OCI-LY3 (cell line): Measurements from ENCODE around the gene TRABD.

ENCODE experiments used
- H2AFZ ChIP-seq: fragments of 200-600, 300-600 bp; shearing (Covaris generic); 2 replicates; pipeline ENCODE4 v1.6.0; 2014; ENCODE audit warnings: antibody characterized with exemption, low read depth, low read length
- H3K27ac ChIP-seq: fragments of 200-600, 300-600 bp; sonication (generic); 2 replicates; pipeline ENCODE4 v1.5.1; 2014; ENCODE audit warnings: mild to moderate bottlenecking, low read length, moderate library complexity, mixed read lengths
- H3K27me3 ChIP-seq: fragments of 200-600, 300-600 bp; sonication (generic); 2 replicates; pipeline ENCODE4 v1.6.1; 2014; ENCODE audit warnings: low read depth, low read length, mixed read lengths
- H3K36me3 ChIP-seq: fragments of 200-600, 300-600 bp; sonication (generic); replicated peaks from 2 replicates; pipeline ENCODE3; 2014; ENCODE audit warnings: low read depth, low read length, mixed read lengths
- H3K4me1 ChIP-seq: fragments of 300-600, 200-600 bp; sonication (generic); 2 replicates; pipeline ENCODE4 v1.6.1; 2014; ENCODE audit warnings: low read length, mixed read lengths
- H3K4me2 ChIP-seq: fragments of 200-600, 300-600 bp; sonication (generic); 2 replicates; pipeline ENCODE4 v1.6.1; 2014; ENCODE audit warnings: low read length, mixed read lengths
- H3K4me3 ChIP-seq: fragments of 300-600, 200-600 bp; sonication (generic); 2 replicates; pipeline ENCODE4 v1.5.1; 2014; ENCODE audit warnings: antibody characterized with exemption, mild to moderate bottlenecking, low read length, moderate library complexity
- H3K79me2 ChIP-seq: fragments of 300-600, 200-600 bp; shearing (Covaris generic); 2 replicates; pipeline ENCODE4 v1.6.1; 2014; ENCODE audit warnings: mild to moderate bottlenecking, low read length, mixed read lengths
- H3K9ac ChIP-seq: fragments of 300-600, 200-600 bp; shearing (Covaris generic); 2 replicates; pipeline ENCODE4 v1.6.0; 2014; ENCODE audit warnings: mild to moderate bottlenecking, low read length, moderate library complexity
- H3K9me3 ChIP-seq: fragments of 200-600, 300-600 bp; shearing (Covaris generic); 2 replicates; pipeline ENCODE4 v1.6.1; 2014; ENCODE audit warnings: low read length, mixed read lengths; ENCODE audit not compliant: insufficient read depth
- H4K20me1 ChIP-seq: fragments of 200-600, 300-600 bp; sonication (generic); 2 replicates; pipeline ENCODE4 v1.6.1; 2016; ENCODE audit warnings: low read length, mixed read lengths; ENCODE audit not compliant: insufficient read depth
- EZH2phosphoT487 ChIP-seq: fragments of 200-600 bp; shearing (Covaris generic); IDR thresholded peaks from 2 replicates; pipeline ENCODE4 v1.6.1; 2018; ENCODE audit warnings: antibody characterized with exemption, mixed run types, low read depth
- TF ChIP-seq, protein P1 (sequence below): fragments of 200-600, 300-600 bp; sonication (generic); IDR thresholded peaks from 2 replicates; pipeline ENCODE4 v1.5.1; 2014; ENCODE audit warnings: antibody characterized with exemption, low read length, low read depth

Gene TRABD

DNA sequence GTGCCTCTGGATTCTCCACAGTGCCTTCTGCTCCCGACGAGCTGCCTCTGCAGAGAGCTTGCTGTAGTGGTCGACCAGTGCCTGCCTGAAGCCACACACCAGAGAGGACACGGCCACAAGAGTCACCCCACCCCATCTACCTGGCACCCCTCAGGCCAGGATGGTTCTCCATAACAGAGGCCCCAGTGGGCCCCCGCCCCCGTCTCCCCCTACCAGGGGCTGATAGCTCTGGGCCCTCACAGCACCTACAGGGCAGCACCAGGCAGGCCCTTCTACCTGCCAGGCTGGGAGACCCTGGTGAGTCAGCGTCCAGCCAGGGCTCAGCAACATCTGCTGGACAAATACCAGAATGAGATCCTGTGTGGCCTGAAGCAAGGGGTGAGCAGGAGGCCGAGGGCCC, 36.8 kb downstream of the TRABD start:
- no peaks in the 10 kb centered on the region for H3K9me3 ChIP-seq
- no peaks in the 10 kb centered on the region for H4K20me1 ChIP-seq
- peaks cover 4% of the 10 kb centered on the region for H3K36me3 ChIP-seq
- H3K27ac ChIP-seq, result no peak overlapping the region
- H3K4me1 ChIP-seq, result no peaks in the 10 kb centered on the region
- H3K79me2 ChIP-seq, result no peaks in the 10 kb centered on the region
- H3K9ac ChIP-seq, result no peak overlapping the region
- no peak overlapping the region for H3K4me3 ChIP-seq
- H3K27me3 ChIP-seq, result no peaks in the 10 kb centered on the region
- H2AFZ ChIP-seq, result no peak overlapping the region
- TF ChIP-seq EZH2phosphoT487, result no peak
- TF ChIP-seq, protein P1, sequence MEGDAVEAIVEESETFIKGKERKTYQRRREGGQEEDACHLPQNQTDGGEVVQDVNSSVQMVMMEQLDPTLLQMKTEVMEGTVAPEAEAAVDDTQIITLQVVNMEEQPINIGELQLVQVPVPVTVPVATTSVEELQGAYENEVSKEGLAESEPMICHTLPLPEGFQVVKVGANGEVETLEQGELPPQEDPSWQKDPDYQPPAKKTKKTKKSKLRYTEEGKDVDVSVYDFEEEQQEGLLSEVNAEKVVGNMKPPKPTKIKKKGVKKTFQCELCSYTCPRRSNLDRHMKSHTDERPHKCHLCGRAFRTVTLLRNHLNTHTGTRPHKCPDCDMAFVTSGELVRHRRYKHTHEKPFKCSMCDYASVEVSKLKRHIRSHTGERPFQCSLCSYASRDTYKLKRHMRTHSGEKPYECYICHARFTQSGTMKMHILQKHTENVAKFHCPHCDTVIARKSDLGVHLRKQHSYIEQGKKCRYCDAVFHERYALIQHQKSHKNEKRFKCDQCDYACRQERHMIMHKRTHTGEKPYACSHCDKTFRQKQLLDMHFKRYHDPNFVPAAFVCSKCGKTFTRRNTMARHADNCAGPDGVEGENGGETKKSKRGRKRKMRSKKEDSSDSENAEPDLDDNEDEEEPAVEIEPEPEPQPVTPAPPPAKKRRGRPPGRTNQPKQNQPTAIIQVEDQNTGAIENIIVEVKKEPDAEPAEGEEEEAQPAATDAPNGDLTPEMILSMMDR, result no peak
- H3K4me2 ChIP-seq, result no peak overlapping the region

DNA sequence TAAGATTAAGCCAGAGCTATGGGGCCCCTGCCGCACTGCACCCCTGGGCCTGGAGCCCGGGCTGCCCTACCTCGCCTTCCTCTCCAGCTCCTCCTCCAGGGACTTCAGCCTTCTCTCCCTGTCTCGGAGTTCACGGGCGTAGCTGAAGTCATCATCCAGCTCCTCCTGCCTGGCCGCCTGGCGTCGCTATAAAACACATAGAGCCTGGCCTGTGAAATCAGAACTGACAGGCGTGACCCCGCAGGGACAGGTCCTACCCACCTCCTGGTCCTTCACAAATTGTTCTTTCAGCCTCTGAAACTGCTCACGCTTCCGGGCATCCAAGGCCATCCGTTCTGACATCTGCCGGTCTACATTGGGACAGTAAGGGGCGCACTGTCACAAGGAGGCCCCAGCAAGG, 38.4 kb downstream of the TRABD start:
- Histone ChIP-seq H3K27ac (no peak overlapping the region), H3K4me2 (no peak overlapping the region), H3K9ac (no peak overlapping the region), H3K79me2 (no peaks in the 10 kb centered on the region), H4K20me1 (no peaks in the 10 kb centered on the region), H2AFZ (no peak overlapping the region), H3K4me1 (no peaks in the 10 kb centered on the region), H3K4me3 (no peak overlapping the region), H3K27me3 (no peaks in the 10 kb centered on the region), H3K36me3 (peaks cover 4% of the 10 kb centered on the region), H3K9me3 (no peaks in the 10 kb centered on the region)
- TF ChIP-seq EZH2phosphoT487, result no peak
- TF ChIP-seq, protein P1, result no peak

DNA sequence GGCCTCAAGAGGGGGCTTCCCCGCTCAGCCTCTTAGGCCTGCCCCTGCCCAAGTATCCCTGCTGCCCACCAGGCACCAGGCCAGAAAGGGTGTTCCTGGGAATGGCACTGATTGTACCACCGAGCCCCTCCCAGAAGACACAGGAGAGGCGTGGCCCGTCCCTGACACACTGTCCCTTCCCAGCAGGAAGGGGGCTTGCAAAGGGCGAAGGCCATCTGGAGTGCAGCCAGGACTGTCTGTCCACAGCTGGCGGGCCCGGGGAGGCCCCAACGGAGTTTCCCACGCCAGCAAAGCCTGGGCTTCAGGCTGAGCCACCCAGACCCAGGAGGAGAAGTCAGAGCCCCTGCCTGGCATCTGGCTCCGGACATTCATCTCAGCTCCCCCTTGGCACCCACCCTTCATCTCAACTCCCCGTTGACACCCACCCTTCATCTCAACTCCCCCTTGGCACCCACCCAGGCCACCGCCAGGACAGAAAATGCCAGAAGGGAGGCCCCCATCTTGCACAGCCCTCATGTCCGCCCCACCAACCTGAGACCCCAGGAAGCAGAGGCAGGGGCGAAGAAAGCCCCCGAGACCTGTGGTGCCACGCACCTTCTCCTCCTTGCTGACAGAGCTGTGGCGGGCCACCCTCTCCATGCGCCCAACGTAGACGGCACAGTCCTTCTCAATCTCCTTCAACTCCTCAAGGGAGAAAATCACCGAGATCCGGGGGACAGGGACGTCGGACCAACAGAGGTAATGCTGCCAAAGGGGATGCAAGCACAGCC, 39.7 kb downstream of the TRABD start:
- no peaks in the 10 kb centered on the region for H4K20me1 ChIP-seq

DNA sequence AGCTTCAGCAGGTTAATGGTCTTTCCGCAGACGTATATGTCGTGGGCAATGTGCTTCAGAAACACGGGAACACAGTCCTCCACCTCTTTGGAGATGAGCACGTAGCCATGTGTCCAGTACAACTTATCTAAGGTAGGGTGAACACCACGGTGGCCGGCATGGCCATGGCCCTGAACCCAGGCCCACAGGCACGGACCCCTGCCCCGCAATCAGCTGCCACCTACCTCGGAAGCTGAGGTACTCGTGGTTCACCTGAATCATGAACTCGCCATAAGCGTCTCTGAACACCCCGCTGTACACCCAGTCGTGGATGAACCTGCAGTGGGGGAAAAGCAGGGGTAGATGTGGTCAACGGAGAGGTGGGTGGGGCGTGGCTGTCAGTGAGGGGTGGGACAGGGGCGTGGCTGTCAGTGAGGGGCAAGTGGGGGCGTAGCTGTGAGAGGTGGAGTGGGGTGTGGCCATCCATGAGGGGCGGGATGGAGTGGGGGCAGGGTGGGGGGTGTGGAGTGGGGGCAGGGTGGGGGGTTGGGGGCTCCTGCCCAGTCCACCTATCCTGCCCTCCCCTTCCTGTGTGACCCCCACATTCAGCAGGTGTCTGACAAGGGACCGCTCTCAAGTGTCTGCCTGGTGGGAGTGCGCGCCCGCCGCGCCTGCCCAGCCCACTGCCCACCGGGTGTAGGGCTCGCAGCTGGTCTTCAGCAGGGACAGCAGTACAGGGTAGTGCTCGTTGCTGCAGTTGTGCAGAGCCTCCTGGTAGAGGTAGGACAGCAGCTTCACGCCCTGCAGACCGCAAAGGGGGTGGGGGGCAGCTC, 40.6 kb downstream of the TRABD start:
- no peak overlapping the region for H2AFZ ChIP-seq
- H4K20me1 ChIP-seq, result no peaks in the 10 kb centered on the region
- H3K79me2 ChIP-seq, result no peaks in the 10 kb centered on the region
- H3K4me2 ChIP-seq, result no peak overlapping the region
- no peaks in the 10 kb centered on the region for H3K9me3 ChIP-seq
- H3K4me1 ChIP-seq, result no peaks in the 10 kb centered on the region
- no peak overlapping the region for H3K27ac ChIP-seq
- no peaks in the 10 kb centered on the region for H3K27me3 ChIP-seq
- peaks cover 2% of the 10 kb centered on the region for H3K36me3 ChIP-seq
- TF ChIP-seq EZH2phosphoT487, result no peak
- TF ChIP-seq, protein P1, result no peak
- H3K9ac ChIP-seq, result no peak overlapping the region
- no peak overlapping the region for H3K4me3 ChIP-seq

More for the DNA sequence above, 39.7 kb downstream of the TRABD start:
- H3K27ac ChIP-seq, result no peak overlapping the region
- no peaks in the 10 kb centered on the region for H3K79me2 ChIP-seq
- no peak overlapping the region for H3K9ac ChIP-seq
- H2AFZ ChIP-seq, result no peak overlapping the region
- H3K27me3 ChIP-seq, result no peaks in the 10 kb centered on the region
- TF ChIP-seq EZH2phosphoT487, result no peak
- TF ChIP-seq, protein P1, result no peak
- no peaks in the 10 kb centered on the region for H3K9me3 ChIP-seq
- H3K4me3 ChIP-seq, result no peak overlapping the region
- no peak overlapping the region for H3K4me2 ChIP-seq
- peaks cover 2% of the 10 kb centered on the region for H3K36me3 ChIP-seq
- H3K4me1 ChIP-seq, result no peaks in the 10 kb centered on the region
